GM19452 (cell line): ENCODE results near the gene GPR63.

ENCODE experiments used
- ATAC-seq: cut with Tn5 transposase; IDR thresholded peaks from one replicate; pipeline ENCODE4 v1.9.1; 2021; ENCODE audit not compliant: unreplicated experiment

GPR63 gene

DNA sequence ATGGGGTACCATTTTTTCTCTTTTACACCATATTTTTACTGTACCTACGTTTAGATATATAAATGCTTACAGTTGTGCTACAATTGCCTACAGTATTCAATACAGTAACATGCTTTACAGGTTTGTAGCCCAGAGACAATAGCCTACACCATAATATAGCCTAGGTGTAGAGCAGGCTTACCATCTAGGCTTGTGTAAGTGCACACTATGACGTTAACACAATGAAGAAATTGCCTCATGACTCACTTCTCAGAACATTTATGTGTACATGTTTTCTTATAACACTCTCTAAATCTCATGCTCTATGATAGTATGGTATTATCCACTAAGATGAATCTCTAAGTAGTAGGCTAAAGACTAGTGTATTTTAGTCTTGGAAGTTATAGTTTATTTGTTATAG lies 13.5 kb downstream of the GPR63 start:
- ATAC-seq, result no peak

DNA sequence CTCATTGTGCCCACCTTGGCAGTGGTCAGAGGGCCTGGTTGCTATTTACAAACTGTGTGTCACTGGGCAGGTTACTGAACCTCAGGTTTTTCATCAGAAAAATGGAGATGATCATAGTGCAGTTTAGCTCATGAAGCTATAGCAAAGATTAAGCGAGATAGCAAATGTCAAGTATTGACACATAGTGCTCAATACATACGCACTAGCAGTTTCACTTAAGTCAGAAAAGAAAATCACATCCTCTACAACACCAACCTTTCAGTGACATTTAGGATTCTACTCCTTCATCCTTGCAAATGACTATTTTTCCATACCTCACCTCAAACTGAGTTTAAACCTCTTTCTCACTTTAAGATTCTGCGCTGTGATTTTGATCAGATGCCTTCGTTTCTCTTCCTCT lies 16.2 kb downstream of the GPR63 start:
- no peak for ATAC-seq

DNA sequence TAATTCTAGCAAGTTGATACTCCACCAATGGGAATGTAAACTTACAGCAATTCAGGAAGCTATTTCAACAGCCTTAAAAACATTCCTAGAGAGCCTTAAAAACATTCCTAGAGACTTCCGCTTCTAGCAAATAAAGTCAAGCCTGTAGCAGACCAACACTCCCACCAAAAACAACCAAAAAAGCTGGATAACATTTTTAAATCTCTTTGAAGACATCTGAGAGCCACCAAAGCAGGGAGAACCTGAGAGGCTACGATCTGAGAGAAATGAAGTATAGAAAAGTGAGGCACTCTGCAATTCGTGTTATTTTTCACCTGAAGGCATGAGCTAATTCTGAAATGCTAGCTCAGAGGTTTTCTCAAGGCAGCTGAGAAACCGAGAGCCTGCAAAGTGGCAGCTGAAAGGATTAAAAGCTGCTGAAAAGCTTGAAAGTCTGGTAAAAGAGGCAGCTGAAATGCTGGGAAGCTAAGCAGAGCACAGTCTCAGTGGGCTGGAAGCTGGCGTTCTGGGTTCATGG lies 20.9 kb downstream of the GPR63 start:
- no peak for ATAC-seq

DNA sequence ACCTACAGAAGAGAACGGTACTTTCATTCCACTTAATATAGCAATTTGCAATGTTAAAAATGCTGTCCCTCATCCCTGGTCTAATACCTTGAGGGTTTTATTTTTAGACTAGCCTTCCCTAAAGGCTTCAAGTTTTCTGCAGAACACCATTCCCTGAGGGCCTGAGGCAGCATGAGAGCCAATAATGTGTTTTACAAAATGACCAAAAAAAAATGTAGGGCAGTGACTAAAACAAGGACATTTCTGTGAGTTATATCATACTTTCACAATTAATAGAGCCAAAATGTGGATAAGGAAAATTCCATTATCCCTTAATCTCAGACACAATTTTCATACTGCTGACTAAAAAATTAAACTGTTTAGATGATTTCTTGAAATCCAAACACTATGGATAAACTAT lies 22.7 kb downstream of the GPR63 start:
- ATAC-seq, result no peak

DNA sequence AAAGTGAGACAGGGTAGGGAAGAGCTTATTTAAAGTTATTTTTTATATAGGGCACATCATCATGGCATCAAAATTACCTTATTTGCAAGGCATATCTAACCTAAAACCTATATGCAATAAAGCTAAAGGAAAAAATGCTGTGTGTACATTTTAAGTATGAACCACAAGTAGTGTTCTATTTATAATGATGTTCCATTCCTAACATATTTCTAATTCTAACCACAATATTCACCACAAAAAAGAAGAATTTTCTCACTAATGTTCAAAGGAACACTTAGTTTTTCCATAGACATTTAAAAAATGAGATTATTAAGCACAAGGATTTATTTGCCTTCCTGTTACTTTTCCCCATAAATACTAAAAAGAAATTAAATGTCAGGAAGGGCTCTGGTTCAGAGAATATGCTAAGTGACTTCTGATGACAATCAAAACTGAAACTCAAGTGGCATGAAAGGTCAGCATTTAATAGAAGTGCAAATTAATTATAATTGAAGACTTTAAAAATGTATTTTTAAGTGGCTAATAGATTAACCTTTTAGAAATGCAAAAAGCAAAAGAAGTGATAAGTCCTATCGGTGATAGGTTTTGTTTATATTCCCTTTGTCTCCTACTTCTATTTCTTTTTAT lies 25.1 kb downstream of the GPR63 start:
- ATAC-seq, result no peak

DNA sequence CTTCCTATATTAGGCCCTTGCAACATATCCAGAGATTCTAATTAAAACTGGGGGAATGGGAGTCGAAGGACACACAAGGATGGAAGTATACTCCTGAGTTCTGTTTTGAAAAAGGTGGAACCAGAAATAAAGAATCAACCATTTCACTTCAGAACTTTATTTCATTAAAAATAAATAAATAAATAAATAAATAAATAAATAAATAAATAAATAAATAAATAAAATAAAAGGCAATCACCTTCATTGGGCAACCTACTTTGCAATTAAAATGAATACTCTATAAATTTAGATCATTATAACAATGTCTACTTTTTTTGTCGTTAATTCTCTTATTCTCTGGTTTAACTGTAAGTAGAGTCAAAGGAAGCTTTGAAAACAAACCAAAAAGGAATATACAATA lies 25.6 kb downstream of the GPR63 start:
- ATAC-seq, result no peak

DNA sequence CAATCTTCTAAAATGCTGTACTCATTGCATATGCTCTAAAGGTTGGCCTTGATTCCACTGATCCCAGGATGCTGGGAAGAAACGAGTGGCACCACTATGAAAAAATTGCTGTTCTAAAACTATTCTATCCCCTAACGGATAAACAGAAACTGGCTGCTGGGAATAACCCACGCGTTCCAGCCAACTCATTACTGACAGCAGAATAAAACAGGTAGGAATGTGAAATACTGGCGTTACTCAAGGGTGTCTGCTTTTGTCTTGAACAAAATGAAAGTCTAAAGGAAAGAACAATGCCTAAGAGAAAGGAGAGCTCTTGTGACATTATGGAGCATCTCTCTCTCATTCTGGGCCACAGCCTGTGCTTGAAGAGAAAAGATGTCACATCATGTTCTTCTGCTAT lies 26.1 kb downstream of the GPR63 start:
- ATAC-seq, result no peak

DNA sequence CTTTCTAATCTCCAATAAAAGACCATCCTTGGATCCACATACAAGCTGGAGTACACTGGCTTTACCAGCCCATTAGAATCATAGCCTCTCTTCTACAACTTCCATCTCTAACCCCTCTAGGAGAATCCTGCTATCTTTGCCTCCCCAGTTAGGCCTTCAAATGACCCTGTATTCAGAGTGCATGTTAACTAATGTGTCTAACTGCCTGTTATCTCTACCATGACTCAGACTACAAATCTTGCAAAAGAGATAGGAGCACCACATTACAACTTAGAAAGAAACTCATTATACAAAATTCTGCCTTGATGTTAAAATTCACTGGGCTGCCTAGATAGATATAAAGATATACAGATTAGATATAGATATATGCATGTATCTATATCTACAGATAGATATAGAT lies 28.2 kb downstream of the GPR63 start:
- ATAC-seq, result no peak

DNA sequence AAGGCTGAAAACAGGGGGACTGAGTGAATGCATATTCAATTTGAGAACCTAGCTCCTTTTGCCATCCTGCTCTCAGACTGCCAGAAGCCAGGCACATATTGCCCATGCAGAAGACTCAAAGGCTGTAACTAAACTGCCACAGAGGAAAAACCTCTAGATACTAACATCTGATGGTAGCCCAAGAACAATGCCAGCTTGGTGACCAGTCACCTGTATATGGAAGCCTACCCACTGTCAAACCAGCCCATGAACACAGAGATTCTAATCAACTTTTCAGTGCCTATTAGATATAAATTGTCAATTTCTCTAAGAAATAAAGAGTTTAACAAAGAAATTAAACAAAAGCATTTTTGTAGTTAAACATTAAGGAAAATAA lies 34.2 kb downstream of the GPR63 start:
- ATAC-seq, result no peak

DNA sequence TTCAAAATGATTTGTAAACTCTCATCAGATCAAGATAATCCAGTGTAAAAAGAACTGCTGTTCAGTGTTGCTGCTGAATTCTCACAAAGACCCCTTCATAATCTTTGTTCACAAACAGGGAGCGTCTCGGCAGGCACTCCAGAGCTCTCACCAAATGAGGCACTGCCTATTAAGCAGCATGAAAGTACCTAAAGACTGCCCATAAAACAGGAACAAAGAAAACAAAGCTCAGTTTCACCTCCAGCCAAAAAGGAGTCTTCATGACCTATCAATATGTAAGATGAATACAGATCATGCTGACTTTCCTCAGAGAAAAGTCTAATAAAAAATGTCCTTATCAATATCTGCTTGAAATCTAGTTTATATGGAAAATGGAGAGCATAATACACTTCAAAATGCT lies 41.8 kb downstream of the GPR63 start:
- ATAC-seq, result no peak

DNA sequence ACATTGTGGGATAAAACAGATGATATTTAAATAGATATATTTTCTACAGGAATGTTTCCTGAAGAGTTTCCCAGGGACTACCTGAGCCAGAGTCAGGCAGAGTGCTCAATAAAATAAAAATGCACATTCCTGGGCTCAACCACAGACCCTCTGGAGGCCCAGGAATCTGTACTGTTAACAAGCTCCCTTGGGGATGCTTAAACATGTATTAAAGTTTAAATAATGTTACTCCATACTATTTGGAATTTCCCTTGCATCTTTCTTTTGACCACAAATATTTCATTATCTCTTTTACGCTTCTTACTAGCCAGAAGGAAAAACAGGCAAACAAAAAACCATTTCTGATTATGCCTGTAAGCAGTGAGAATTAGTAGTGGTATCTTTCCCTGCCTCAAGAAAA lies 42.3 kb downstream of the GPR63 start:
- ATAC-seq, result no peak

DNA sequence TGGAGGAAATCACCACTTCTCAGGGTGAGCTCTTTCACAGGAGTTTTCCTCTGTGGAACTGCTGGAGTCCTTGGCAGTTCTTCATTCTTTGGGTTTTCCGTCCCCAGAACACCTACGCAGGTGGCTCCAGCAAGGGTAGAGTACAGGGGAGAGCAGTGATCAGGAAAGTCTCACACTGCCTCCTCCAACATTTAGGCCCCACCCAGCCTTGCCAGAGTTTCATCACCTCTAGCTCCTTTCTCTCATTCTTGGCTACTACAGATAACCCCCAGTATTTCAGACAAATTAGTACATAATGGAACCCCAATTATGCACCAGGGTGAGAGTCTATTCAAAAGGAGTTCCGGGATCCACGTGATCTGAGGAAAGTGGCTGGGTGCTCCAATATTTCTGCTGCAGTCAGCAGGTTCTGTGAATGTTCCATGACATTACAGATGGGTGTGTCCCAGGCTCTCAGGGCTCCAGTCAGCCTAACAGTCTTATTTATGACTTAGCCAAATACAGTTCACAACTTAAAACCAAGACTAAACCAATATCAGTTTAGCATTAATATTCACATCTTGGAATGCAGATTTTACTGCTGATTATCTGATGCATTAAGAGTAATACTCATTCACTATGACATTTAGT lies 44.6 kb downstream of the GPR63 start:
- no peak for ATAC-seq

DNA sequence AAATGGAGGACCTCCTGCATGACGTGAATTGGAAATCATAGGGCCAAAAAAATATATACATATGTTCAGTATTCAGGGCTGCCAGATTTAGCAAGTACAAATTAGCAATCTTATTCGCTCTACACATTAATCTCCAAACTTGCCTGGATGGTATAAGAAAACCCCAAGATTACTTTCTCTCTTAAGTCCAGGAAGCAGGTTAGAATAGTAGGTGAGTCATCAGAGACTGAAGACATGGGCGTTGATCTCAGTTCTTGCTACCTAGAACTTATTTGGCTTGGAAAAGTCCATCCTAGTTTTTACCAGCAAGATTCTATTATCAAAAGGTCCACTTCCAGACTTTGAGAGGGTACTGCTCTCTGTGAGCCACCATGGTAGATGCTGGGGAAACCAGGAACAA lies 47.4 kb downstream of the GPR63 start:
- no peak for ATAC-seq

DNA sequence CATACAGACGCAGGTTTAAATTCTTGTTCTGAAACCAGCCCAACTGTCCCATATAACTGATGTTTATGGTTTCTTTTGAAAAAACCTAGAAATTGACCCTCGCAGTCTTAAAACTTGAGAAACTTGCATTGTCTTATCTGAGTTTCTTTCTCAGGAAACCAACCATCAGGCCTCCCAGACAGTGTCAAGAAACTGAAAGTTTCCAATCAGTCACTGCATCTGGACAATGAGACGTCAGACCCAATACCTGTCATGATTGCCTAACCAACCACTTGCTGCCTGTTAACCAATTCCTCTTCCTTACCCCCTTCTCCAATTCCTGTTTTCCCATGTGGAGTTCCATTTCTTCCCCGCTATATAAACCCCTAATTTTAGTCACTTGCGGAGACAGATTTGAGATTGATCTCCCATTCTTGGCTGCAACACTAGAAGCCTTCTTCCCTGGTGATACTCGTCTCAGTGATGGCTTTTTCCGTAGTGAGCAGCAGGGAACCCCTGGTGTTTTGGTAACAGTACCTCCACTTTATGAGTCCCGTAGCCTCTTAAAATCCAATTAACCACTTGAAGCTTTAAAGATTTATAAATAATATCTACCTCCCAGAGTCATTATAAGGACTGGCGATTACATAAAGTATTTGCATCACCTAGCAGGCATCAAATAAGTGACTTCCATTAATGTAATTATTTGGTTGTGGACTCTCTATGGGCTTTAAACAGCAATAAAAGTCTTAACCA lies 49.3 kb downstream of the GPR63 start:
- ATAC-seq, result no peak

DNA sequence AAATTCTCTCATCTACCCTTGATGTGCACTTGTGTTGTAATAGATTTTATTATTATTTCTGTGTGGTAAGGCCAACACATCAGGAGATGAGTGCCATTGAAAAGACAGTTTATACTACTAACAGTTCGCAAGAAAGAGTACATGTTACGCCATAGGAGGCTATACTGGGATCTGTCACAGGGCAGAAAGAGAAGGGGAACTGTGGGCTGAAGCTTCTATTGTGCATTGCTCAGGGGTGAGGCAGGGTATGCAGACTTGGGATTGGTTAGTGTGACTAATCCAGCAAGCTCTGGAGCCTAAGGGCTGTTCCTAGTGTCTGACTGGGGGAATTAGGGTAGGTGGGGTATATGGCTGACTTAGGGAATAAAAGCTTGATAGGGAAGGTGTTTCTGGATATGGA lies 50.9 kb downstream of the GPR63 start:
- ATAC-seq, result no peak

DNA sequence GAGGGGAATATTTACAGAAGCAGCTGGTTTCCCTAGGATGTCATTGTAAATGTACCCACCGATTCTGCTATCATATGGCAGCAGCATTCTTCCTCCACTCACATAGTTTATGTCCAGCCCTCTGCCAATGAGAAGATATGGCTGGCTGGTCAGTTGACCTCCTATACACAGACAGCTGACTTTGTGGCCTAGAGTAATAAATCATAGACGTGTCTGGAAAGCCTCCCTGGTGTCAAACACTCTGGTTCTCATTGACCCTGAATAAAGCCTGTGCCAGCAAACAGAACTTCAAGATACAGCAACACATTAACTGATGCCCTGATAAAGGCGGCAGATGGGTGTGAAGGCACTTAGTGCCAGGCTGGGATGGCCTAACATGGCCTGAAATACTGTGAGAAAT lies 52.6 kb downstream of the GPR63 start:
- ATAC-seq, result no peak

DNA sequence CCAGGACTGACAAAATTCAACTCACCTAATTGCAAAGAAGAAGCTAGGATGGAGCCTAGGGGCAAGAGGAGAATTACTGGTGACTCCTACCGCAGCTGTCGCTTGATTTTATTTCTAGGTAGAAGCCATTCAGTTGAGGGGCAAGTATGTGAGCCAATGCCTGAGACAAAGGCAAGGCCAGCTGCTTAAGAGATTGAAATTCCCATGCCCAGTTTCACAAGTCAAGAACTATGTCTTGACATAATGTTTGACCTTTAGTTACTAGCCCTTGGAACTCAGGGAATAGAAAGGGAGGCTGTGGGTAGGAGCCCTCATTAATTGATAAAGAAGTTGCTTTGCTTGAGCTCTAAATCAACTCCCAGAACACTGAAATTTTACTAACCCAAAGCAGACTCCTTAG lies 54.0 kb downstream of the GPR63 start:
- no peak for ATAC-seq

DNA sequence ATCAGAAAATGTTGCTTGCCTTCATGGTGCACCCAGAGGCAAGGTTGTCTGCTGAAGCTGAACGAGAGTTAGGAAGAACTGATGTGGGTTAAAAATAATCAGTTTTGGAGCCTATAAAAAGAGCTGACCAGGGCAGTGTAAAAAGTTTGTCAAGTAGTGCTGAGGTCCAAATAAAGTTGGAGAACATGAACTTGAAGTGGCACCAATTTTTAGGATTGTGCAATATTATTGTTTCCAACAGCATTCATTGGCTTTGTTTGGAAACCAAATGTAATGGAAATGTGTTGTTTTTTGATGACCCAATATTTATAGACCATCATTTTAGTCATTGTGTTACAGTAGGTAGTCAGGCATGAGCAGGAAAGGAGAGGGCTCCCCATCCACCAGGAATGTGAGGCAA lies 55.7 kb downstream of the GPR63 start:
- ATAC-seq, result no peak

DNA sequence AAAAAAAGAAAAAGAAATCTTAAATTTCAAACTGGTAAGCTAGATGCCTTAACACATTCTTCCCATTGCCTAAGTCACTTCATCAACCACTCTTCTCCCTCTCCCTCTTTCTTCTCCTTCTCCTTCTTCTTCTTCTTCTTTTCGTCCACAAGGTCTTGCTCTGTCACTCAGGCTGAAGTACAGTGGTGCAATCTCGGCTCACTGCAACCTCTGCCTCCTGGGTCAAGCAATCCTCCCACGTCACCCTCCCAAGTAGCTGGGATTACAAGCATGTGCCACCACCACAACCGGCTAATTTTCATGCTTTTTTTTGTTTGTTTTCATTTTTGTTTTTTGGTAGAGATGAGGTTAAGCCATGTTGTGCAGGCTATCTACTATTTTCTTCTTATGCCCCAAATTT lies 60.2 kb downstream of the GPR63 start:
- no peak for ATAC-seq

DNA sequence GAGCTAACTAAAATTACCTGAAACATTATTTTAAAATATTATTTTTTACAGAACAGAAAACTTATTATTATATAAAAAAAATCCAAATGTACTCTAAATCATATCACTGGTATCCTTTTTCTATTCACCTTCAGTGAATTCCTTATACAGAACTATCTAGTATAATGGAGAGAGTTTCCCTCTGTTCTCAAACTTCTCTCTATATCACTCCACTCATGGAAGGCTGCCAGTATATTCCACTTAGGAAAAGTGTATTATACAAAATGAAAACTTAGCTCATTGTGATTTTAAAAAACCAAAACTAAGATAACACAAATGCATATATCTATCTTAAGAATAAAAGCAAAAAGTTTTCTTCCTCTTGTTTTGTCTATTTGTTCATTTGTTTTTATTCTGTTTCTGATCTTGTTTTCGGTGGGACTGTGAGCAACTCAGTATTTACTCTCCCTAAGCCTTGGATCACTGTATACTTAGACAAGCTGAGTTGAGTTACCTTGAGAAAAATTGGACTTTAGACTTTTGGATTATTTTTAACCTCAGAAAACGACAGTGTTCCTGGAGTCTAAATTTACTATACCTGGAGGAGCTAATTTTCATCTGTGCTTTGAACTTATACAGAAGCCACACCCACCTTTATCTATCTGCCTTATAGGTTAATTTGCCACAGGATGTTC lies 61.4 kb downstream of the GPR63 start:
- no peak for ATAC-seq

DNA sequence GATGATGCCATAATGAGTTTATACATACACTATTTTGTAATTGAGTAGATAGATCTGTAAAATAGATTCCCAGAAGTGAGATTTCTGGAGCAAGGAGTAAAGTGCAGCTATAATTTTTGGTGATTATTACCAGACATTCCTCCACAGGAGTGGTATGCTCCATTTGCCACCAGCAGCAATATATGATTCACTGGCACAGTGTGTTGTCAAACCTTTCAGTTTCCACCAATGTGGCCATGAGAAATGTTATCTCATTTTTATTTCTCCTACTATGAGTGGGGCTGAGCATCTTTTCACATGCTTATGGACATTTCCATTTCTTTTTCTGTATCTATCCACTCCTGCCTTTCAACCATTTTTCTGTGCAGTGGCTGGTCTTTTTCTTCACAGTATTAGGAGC lies 70.5 kb downstream of the GPR63 start:
- no peak for ATAC-seq

DNA sequence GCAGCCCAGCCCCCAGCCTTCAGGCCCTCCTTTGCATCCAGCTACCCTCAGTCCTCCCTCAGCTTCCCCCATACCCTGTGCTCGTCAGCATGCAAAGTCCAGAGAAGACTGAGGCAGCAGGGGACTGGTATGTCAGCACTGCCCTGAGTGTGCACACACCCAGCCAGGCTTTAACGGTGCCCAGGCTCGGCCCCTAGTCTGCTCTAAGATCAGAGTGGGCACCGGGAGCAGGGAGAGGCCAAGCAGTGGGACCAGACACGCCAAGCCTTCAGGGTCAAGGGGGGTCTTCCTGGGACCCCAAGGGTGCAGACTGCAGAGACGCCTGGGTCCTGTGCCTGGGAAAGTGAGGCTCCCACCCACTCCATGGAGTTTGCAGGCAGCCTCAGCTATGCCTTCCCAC lies 74.7 kb downstream of the GPR63 start:
- ATAC-seq, result no peak
